HepG2 (cell line): ENCODE data around the gene CD14. TPM values are rescaled to one million over a fixed set of nuclear protein-coding genes. Genes with fewer than 3 reads are reported as not detected.

Experiments used
- DNMT1 ChIP-seq: sonication (generic); formaldehyde crosslinking; IDR thresholded peaks from 2 replicates; pipeline ENCODE4 v1.5.1; 2020; ENCODE audit warnings: mild to moderate bottlenecking, missing genetic modification reagents
- HNRNPK ChIP-seq: fragments of 200-400 bp; formaldehyde crosslinking; IDR thresholded peaks from 2 replicates; pipeline ENCODE4 v1.6.1; 2018; ENCODE audit warnings: low read length, low read depth, moderate library complexity, mild to moderate bottlenecking; ENCODE audit not compliant: poor library complexity, severe bottlenecking
- MZF1 ChIP-seq: sonication (generic); formaldehyde crosslinking; IDR thresholded peaks from 2 replicates; pipeline ENCODE4 v1.8.1; 2023; ENCODE audit warnings: mild to moderate bottlenecking, missing genetic modification reagents, borderline replicate concordance
- PATZ1 ChIP-seq: sonication (generic); formaldehyde crosslinking; IDR thresholded peaks from 2 replicates; pipeline ENCODE4 v1.4.0; 2020; ENCODE audit warnings: missing genetic modification reagents
- PITX1 ChIP-seq: sonication (generic); formaldehyde crosslinking; IDR thresholded peaks from 2 replicates; pipeline ENCODE4 v1.5.1; 2020; ENCODE audit warnings: mild to moderate bottlenecking, missing genetic modification reagents
- SMC3 ChIP-seq: IDR thresholded peaks from 2 replicates; pipeline ENCODE4 v1.6.1; 2011; ENCODE audit warnings: low read length, improper control_type of control experiment
- STAT6 ChIP-seq: sonication (generic); formaldehyde crosslinking; IDR thresholded peaks from 2 replicates; pipeline ENCODE4 v1.4.0; 2020; ENCODE audit warnings: missing genetic modification reagents, mild to moderate bottlenecking, borderline replicate concordance
- WIZ ChIP-seq: sonication (generic); formaldehyde crosslinking; IDR thresholded peaks from 2 replicates; pipeline ENCODE4 v1.5.1; 2020; ENCODE audit warnings: mild to moderate bottlenecking, missing genetic modification reagents
- ZNF407 ChIP-seq: sonication (generic); formaldehyde crosslinking; IDR thresholded peaks from one replicate; pipeline ENCODE4 v1.5.1; 2020; ENCODE audit warnings: mild to moderate bottlenecking, missing genetic modification reagents; ENCODE audit errors: not compliant biosample characterization
- ZNF766 ChIP-seq: sonication (generic); formaldehyde crosslinking; IDR thresholded peaks from 2 replicates; pipeline ENCODE4 v1.5.0; 2020; ENCODE audit warnings: missing genetic modification reagents, borderline replicate concordance
- ZNF772 ChIP-seq: sonication (generic); formaldehyde crosslinking; IDR thresholded peaks from 2 replicates; pipeline ENCODE4 v1.5.0; 2020; ENCODE audit warnings: mild to moderate bottlenecking, missing genetic modification reagents
- polyA plus RNA-seq, 8 experiments: library from polyadenylated mRNA; depleted of rRNA in 3 of 8; stranded (reverse) in 7 of 8; unstranded in 1 of 8; fragments of >200 nt; fragmentation: Illumina TruSeq in 4 of 8; extraction: Trizol in 4 of 8; gene quantifications; 2 replicates each; pipeline versions ENCODE4 v1.2.1 to v1.2.3, GENCODE V29; 2011 to 2016; ENCODE audit warnings: low read depth in 4 of 8, missing spikeins in 1 of 8, mixed read lengths in 1 of 8; ENCODE audit not compliant: insufficient read depth in 1 of 8
- total RNA-seq, 5 experiments: library from RNA; depleted of rRNA; stranded (reverse); fragments of >200 nt; fragmentation: Illumina TruSeq; extraction: Trizol; gene quantifications; 2 replicates each; pipeline ENCODE4 v1.2.3, GENCODE V29; 2016; ENCODE audit warnings: low read depth in 1 of 5

The CD14 gene
- total and polyA plus RNA-seq, 2 of the 13 experiments (the other 11 are each of a cell fraction or from before 2014, with no cell fraction given): 1.7 to 4.7 TPM

- TF ChIP-seq STAT6 (CRISPR knock-in tag): peak; percentile 24; the same call in 1 of the 2 replicates
- 0 out of 2 replicates have a peak, but pooled peaks have one; percentile 77 for TF ChIP-seq WIZ (CRISPR knock-in tag)
- TF ChIP-seq PATZ1: peak; percentile 74
- TF ChIP-seq ZNF407 (CRISPR knock-in tag): peak; percentile 79
- no peak; the same call in none of the 2 replicates for TF ChIP-seq ZNF772
- no peak for TF ChIP-seq ZNF766 (CRISPR knock-in tag)
- TF ChIP-seq PITX1 (CRISPR knock-in tag): peak; percentile 59
- 0 out of 2 replicates have a peak, but pooled peaks have one; percentile 63 for TF ChIP-seq MZF1 (CRISPR knock-in tag)
- peak; percentile 39; the same call in 1 of the 2 replicates for TF ChIP-seq SMC3
- TF ChIP-seq DNMT1: peak; percentile 78; the same call in 1 of the 2 replicates
- TF ChIP-seq HNRNPK: peak; percentile 48
These were observed 6.4 kb upstream of the CD14 start, which contains the start of gene TMCO6 (continued) for GRCh38 chr5:140639148-140639981.
